Ramos (cell line): Measurements from ENCODE around the gene DDX25.
"Not testable (repeated sequence)": the region's sequence is repeated elsewhere in the genome, so short reads cannot be mapped to it uniquely, and the experiment has no call there.

Experiments
- in situ Hi-C: fragments of 300-500 bp; cut with MboI; formaldehyde crosslinking; loops from one replicate; pipeline ENCODE4 v1.14.3; 2022; ENCODE audit warnings: low sequenced_read_pairs; ENCODE audit not compliant: unreplicated experiment

The DDX25 gene

DNA sequence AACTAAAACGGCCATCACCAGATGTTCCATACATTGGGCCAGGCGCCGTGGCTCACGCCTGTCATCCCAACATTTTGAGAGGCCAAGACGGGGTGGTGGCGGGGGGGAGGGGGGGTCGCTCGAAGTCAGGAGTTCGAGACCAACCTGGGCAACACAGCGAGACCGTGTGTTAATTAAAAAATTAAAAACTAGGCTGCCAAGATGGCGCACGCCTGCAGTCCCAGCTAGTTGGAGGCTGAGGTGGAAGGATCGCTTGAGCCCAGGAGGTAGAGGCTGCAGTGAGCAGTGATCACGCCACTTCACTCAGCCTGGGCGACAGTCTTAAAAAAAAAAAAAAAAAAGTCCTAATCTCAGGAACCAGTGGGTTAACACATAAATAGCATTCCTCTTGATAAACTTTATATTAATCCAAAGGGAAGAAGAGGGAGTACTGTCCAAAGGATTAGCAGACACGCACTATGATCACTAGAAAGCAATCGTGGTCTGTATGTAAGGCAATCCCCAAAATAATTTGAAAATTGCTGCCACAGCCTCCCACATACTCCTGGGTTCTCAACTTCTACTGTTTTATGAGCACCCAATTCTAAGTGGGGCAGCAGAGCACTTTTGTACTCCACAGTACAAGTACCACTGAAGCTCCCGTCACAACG is 1.9 kb upstream of the DDX25 start:
- in situ Hi-C loops: no loop called here

DNA sequence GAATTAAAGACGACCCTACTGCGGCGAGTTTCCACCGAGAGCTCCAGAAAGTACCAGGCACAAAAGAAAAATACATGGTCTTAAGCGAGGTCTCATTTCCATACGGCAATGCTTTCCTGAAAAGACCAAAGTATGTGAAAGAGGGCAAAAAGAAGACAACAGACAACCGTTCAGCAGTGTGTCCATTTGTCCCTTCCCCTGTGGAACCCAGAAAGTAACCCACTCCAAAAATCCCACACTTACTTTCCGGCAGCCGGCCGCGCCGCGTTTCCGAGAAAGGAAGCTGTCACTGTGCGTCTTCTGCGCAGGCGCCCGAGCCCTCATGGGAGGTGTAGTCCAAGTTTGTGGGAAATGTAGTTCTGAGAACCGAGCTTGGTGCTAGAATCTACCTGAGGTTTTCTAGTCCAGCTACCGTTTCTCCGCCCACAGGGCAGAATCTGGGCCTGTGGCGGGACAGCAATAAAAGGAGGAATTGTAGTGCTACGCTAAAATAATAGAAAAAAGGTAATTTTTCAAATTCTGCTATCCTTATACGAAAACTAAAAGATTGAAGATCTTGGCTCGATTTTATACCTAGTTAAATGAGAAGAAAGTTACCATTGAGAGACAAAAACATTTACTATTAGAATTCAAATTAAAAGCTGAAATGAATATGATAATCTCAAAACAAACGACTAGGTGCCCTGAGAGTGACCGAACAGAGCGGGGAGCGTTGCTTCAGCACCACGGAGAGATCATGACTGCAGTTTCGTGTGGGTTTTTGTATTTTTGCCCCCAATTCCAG is 1.2 kb upstream of the DDX25 start, which contains the start of gene PUS3:
PUS3 (minus strand) TSS at position 280 of the 784 bp plus-strand sequence. CDS start 6,922 bp downstream, outside the sequence.
- in situ Hi-C loops: no loop called here

- in situ Hi-C loops: no loop called here
Observed at GRCh38 chr11:125904678-125905077, 370 bp downstream of the DDX25 start.

DNA sequence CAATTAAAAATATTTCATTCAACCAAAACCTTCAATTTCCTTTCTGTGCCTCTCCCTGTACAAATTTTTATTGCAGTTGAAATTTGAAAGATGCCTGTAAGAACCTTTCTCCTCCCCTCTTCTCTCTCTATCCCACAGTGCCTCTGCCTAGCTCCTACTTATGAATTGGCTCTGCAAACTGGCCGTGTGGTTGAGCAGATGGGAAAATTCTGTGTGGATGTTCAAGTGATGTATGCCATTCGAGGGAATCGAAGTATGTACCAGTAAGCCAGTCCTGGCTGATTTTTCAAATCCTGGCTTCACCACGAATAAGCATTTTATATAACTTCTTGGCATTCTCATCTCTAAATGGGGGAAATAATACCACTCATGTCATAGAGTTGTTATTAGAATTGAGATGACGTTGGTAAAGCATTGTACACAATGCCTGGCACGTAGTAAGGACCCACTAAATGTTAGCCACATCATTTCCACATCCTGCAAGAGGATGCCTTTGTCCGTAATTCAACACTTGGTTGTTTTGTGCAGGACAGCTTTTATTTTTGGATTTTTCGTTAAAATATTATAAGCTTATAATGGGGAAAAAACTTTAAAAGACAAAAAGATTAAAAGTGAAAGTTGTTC is 6.0 kb downstream of the DDX25 start:
- in situ Hi-C loops: no loop called here

DNA sequence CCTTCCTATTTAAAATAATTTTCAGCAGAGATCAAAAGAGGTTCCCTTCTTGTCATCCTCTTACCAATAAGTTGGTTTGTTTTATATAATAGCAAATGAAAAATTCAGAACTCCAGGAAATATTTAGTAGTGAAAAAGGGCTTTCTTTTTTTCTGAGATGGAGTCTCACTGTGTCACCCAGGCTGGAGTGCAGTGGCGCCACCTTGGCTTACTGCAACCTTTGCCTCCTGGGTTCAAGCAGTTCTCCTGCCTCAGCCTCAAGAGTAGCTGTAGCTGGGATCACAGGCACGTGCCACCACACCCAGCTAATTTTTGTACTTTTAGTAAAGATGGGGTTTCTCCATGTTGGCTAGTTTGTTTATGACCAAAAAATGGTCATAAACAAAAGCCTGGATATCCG is 10.3 kb downstream of the DDX25 start:
- in situ Hi-C loops: not testable (repeated sequence)

- in situ Hi-C loops: no loop called here
Observed at GRCh38 chr11:125916683-125917347, 12.5 kb downstream of the DDX25 start.

- in situ Hi-C loops: no loop called here
Observed at GRCh38 chr11:125918140-125918840, 14.0 kb downstream of the DDX25 start.

DNA sequence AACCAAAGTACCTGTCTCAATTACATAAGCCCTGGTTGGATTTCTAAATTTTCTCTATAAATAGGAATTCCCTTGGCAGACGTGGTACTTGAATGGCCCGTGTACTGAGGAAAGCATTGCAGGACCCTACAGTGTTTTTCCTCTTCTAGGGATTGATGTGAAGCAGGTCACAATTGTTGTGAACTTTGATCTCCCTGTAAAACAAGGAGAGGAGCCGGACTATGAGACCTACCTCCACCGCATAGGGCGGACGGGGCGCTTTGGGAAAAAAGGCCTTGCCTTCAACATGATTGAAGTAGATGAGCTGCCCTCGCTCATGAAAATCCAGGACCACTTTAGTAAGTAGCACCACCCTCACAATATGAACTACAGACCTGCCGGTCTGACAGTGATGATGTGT is 16.7 kb downstream of the DDX25 start:
- in situ Hi-C loops: no loop called here

DNA sequence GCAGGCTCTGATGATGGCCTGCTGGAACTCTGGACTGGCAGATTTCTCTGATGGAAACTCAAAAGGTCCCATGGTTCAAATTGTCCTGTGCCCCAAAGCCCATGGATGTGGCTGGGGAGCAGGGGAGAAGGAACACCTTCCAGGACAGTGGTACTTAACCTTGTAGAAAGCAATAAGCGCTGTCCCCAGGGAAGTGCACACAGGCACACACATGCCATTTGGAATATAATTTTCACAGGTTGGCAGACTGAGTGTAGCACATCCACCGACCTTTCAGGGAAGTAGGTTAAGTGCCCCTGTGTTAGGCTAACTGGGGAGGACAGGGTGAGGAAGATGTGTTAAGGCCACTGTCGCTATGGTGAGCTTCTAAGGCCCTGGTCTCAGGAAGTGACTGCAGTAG is 17.8 kb downstream of the DDX25 start:
- in situ Hi-C loops: no loop called here

GRCh38 chr11:125923012-125923579 is 18.8 kb downstream of the DDX25 start:
- in situ Hi-C loops: no loop called here

- in situ Hi-C loops: no loop called here
Observed at GRCh38 chr11:125923633-125924032, 19.3 kb downstream of the DDX25 start.

DNA sequence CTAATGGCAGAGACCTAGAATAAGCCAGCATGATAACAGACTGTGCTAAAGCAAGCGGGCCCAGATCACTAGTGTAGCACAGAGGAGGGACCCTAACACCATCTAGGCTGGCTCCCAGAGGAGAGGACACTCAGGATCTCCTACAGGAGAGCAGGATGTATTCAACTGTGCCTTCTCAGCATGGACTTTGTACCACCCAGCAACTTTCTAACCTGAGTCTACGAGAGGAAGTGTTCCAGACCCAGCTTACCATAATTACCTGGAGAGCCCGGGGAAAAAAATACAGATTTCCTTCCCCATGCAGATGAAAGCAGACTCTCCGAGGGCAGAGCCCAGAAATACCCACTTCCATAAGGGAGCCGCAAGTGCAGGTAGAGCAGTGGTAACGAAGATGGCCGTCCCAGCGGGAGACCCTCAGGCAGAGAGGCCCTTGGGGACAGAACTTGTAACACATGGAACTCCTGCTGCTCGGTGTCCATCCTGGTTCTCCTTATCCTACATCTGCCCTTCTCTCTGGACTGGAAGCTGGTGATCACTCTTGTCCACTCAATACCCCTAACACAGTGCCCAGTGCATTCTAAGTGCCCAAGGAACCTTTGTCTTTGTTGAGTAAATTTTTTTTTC is 20.2 kb downstream of the DDX25 start:
- in situ Hi-C loops: loop anchor here (5.0 kb wide), 1 partner anchor 263 kb away; no protein-coding TSS in a partner anchor

DNA sequence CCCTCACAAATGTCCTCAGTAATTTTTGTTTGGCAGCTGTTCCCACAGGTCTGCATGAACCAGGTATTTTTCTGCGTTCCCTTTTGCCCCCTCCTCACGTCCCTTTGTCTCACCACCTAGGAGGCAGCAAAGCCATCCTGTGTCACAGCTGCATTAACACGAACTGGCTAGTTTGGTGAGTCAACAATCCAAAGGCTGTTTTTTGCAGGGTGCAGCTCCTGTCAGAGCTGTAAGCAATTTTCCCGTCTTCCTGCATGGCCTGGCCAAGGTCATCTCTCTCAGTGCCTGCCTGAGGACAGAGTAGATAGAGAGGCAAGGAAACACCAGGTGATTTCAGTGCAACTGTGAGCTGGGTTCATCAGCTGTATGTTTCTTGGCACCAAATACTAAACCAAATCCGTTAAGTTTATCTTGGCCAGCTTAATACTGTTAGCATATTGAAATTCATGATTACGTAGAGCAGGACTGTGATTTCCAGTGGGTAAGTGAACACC is 21.0 kb downstream of the DDX25 start:
- in situ Hi-C loops: loop anchor here (5.0 kb wide), 1 partner anchor 262 kb away; no protein-coding TSS in a partner anchor

DNA sequence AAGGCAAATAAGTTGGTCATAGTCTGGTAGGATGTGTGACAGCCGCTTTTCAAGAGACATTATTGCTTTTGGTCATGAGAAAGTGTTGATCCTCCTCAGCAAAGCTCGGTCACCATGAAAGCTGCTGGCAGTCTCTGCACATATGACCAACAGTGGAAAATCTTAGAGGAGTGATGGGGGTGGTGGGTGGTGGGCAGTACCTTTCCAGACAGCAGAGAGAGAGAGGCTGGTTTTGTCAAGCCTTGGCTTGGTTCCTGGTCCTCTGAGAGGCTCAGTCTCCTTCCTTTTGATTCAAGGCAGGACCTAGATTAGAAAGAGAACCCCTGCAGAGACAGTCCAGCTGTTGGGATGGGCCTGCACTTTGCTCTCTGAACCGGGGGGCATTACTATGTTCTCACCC is 21.5 kb downstream of the DDX25 start:
- in situ Hi-C loops: loop anchor here (5.0 kb wide), 1 partner anchor 261 kb away; no protein-coding TSS in a partner anchor

DNA sequence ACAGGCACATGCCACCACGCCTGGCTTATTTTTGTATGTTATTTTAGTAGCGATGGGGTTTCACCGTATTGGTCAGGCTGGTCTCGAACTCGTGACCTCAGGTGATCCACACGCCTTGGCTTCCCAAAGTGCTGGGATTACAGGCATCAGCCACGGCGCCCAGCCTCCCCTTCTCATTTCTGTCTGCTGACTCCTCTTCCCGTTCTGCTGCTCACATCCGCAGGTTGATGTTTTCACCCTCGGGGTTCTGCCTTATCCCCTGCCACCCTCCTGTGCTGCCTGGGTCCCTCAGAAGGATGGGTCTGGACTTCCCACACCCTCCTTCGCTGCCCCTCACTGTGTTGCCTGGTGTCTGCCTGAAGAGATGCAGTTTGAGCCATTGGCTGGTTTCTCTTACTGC is 22.4 kb downstream of the DDX25 start:
- in situ Hi-C loops: loop anchor here (5.0 kb wide), 1 partner anchor 261 kb away; no protein-coding TSS in a partner anchor

- in situ Hi-C loops: loop anchor here (5.0 kb wide), 1 partner anchor 258 kb away; no protein-coding TSS in a partner anchor
Observed at GRCh38 chr11:125929445-125930075, 25.3 kb downstream of the DDX25 start.

DNA sequence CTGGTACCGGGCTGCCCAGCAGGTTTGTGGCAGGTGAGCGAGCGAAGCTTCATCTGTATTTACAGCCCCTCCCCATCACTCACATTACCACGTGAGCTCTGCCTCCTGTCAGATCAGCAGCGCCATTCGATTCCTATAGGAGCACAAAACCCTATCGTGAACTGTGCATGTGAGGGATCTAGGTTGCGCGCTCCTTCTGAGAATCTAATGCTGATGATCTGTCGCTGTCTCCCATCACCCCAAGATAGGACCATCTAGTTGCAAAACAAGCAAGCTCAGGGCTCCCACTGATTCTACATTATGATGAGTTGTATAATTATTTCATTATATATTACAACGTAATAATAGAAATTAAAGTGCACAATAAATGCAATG is 25.8 kb downstream of the DDX25 start:
- in situ Hi-C loops: no loop called here

DNA sequence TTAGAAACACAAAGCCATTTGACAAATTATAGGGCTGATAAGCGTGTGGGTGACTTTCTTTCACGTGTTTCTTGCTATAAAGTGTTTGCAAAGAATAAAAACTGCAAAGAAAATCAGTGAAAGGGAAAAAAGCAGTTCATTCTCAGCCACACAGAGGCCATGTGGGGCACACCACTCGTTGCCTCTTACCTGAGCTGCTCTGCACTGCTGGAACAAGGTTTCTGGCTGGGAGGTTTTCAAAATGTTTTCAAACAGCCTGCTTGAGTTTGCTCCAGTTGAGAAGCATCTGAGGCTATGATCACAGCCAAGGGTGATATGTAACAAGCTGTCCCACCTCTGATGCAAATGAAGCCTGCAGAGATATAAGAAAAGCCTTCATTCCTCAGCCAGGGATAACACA is 26.8 kb downstream of the DDX25 start:
- in situ Hi-C loops: no loop called here
